IPS-15b (cell line): ENCODE results near the gene SLC31A1.
"Not testable (repeated sequence)": the region's sequence is repeated elsewhere in the genome, so short reads cannot be mapped to it uniquely, and the experiment has no call there.

ENCODE experiments used
- H3K27me3 ChIP-seq: one replicate; pipeline ENCODE4 v1.6.1; 2013; ENCODE audit warnings: low read length; ENCODE audit not compliant: control insufficient read depth, insufficient read depth
- H3K36me3 ChIP-seq: one replicate; pipeline ENCODE4 v1.6.1; 2013; ENCODE audit warnings: low read length; ENCODE audit not compliant: control insufficient read depth, insufficient read depth
- H3K4me1 ChIP-seq: one replicate; pipeline ENCODE4 v1.6.1; 2013; ENCODE audit warnings: mild to moderate bottlenecking, low read length; ENCODE audit not compliant: control insufficient read depth, insufficient read depth
- H3K4me3 ChIP-seq: one replicate; pipeline ENCODE4 v1.5.1; 2013; ENCODE audit warnings: low read depth, low read length
- H3K9ac ChIP-seq: one replicate; pipeline ENCODE4 v1.6.1; 2013; ENCODE audit warnings: low read depth, mild to moderate bottlenecking, low read length
- H3K9me3 ChIP-seq: one replicate; pipeline ENCODE4 v1.6.1; 2013; ENCODE audit warnings: mild to moderate bottlenecking, low read length; ENCODE audit not compliant: control insufficient read depth, insufficient read depth

The SLC31A1 gene

GRCh38 chr9:113221800-113222481, 597 bp downstream of the SLC31A1 start:
- Histone ChIP-seq H3K27me3 (no peaks in the 10 kb centered on the region), H3K4me3 (peak overlapping the region; percentile 98), H3K9ac (peak overlapping the region; percentile 74), H3K36me3 (no peaks in the 10 kb centered on the region), H3K4me1 (peaks cover 7% of the 10 kb centered on the region), H3K9me3 (no peaks in the 10 kb centered on the region)

GRCh38 chr9:113222482-113222841, 1.1 kb downstream of the SLC31A1 start:
- Histone ChIP-seq H3K27me3 (no peaks in the 10 kb centered on the region), H3K9me3 (no peaks in the 10 kb centered on the region), H3K4me1 (peaks cover 7% of the 10 kb centered on the region), H3K9ac (peak overlapping the region; percentile 74), H3K36me3 (no peaks in the 10 kb centered on the region), H3K4me3 (peak overlapping the region; percentile 98)

- Histone ChIP-seq H3K27me3 (no peaks in the 10 kb centered on the region), H3K4me1 (peaks cover 7% of the 10 kb centered on the region), H3K9ac (no peak overlapping the region), H3K4me3 (no peak overlapping the region), H3K36me3 (peaks cover 2% of the 10 kb centered on the region), H3K9me3 (no peaks in the 10 kb centered on the region)
These were observed 2.6 kb downstream of the SLC31A1 start for GRCh38 chr9:113223963-113224362.

- Histone ChIP-seq H3K4me3 (no peak overlapping the region), H3K27me3 (no peaks in the 10 kb centered on the region), H3K4me1 (peaks cover 3% of the 10 kb centered on the region), H3K9me3 (no peaks in the 10 kb centered on the region), H3K36me3 (peaks cover 2% of the 10 kb centered on the region), H3K9ac (no peak overlapping the region)
These were observed 6.1 kb downstream of the SLC31A1 start for GRCh38 chr9:113227436-113227835.

- no peaks in the 10 kb centered on the region for H3K27me3 ChIP-seq
- H3K36me3 ChIP-seq: peaks cover 2% of the 10 kb centered on the region
- H3K4me1 ChIP-seq: no peaks in the 10 kb centered on the region
- H3K9ac ChIP-seq: no peak overlapping the region
- no peaks in the 10 kb centered on the region for H3K9me3 ChIP-seq
- H3K4me3 ChIP-seq: no peak overlapping the region
These were observed 6.9 kb downstream of the SLC31A1 start for GRCh38 chr9:113228130-113228665.

- Histone ChIP-seq H3K9me3 (no peaks in the 10 kb centered on the region), H3K36me3 (peaks cover 2% of the 10 kb centered on the region), H3K4me3 (no peak overlapping the region), H3K27me3 (no peaks in the 10 kb centered on the region), H3K9ac (no peak overlapping the region), H3K4me1 (no peaks in the 10 kb centered on the region)
These were observed 10.4 kb downstream of the SLC31A1 start for GRCh38 chr9:113231701-113232100.

GRCh38 chr9:113235701-113236255, 14.4 kb downstream of the SLC31A1 start:
- not testable (repeated sequence) for H3K27me3 ChIP-seq, H3K9me3 ChIP-seq, H3K4me3 ChIP-seq, H3K4me1 ChIP-seq, H3K9ac ChIP-seq, H3K36me3 ChIP-seq

- Histone ChIP-seq H3K27me3 (no peaks in the 10 kb centered on the region), H3K9ac (no peak overlapping the region), H3K9me3 (no peaks in the 10 kb centered on the region), H3K36me3 (no peaks in the 10 kb centered on the region), H3K4me1 (no peaks in the 10 kb centered on the region), H3K4me3 (no peak overlapping the region)
These were observed 15.7 kb downstream of the SLC31A1 start for GRCh38 chr9:113237026-113237425.

- H3K36me3 ChIP-seq: no peaks in the 10 kb centered on the region
- no peak overlapping the region for H3K9ac ChIP-seq
- no peaks in the 10 kb centered on the region for H3K9me3 ChIP-seq
- H3K4me3 ChIP-seq: no peak overlapping the region
- no peaks in the 10 kb centered on the region for H3K27me3 ChIP-seq
- H3K4me1 ChIP-seq: no peaks in the 10 kb centered on the region
These were observed 17.0 kb downstream of the SLC31A1 start for GRCh38 chr9:113238202-113238858.

GRCh38 chr9:113238859-113239232, 17.5 kb downstream of the SLC31A1 start:
- no peaks in the 10 kb centered on the region for H3K9me3 ChIP-seq
- no peak overlapping the region for H3K9ac ChIP-seq
- H3K27me3 ChIP-seq: no peaks in the 10 kb centered on the region
- H3K36me3 ChIP-seq: no peaks in the 10 kb centered on the region
- H3K4me3 ChIP-seq: no peak overlapping the region
- no peaks in the 10 kb centered on the region for H3K4me1 ChIP-seq

GRCh38 chr9:113241161-113241560, 19.8 kb downstream of the SLC31A1 start:
- Histone ChIP-seq H3K27me3 (no peaks in the 10 kb centered on the region), H3K9ac (no peak overlapping the region), H3K4me3 (no peak overlapping the region), H3K4me1 (no peaks in the 10 kb centered on the region), H3K9me3 (no peaks in the 10 kb centered on the region), H3K36me3 (no peaks in the 10 kb centered on the region)

- no peaks in the 10 kb centered on the region for H3K4me1 ChIP-seq
- H3K27me3 ChIP-seq: no peaks in the 10 kb centered on the region
- no peaks in the 10 kb centered on the region for H3K36me3 ChIP-seq
- no peak overlapping the region for H3K4me3 ChIP-seq
- no peaks in the 10 kb centered on the region for H3K9me3 ChIP-seq
- H3K9ac ChIP-seq: no peak overlapping the region
These were observed 23.2 kb downstream of the SLC31A1 start for GRCh38 chr9:113244556-113244955.
